Mammary microvascular endothelial cell (primary cell): Measurements from ENCODE around the gene OR7G1. TPM values are rescaled to one million over a fixed set of nuclear protein-coding genes. Genes with fewer than 3 reads are reported as not detected.

ENCODE experiments used
- total RNA-seq: library from RNA; depleted of rRNA; stranded (reverse); fragments of >200 nt; gene quantifications from 2 replicates; pipeline ENCODE4 v1.2.3, GENCODE V29; 2015

OR7G1 gene, protein sequence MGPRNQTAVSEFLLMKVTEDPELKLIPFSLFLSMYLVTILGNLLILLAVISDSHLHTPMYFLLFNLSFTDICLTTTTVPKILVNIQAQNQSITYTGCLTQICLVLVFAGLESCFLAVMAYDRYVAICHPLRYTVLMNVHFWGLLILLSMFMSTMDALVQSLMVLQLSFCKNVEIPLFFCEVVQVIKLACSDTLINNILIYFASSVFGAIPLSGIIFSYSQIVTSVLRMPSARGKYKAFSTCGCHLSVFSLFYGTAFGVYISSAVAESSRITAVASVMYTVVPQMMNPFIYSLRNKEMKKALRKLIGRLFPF
- total RNA-seq = not detected in 2 replicates

DNA sequence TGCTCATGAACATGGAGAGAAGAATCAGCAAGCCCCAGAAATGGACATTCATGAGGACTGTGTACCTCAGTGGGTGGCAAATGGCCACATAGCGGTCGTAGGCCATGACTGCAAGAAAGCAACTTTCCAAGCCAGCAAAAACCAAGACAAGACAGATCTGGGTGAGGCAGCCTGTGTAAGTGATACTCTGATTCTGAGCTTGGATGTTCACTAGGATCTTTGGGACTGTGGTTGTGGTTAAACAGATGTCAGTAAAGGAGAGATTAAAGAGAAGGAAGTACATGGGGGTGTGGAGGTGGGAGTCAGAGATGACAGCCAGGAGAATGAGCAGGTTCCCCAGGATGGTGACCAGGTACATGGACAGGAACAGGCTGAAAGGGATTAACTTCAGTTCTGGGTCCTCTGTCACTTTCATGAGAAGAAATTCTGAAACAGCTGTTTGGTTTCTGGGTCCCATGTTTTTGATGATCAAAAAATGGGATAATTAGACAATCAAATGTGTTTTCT, at the start of gene OR7G1:
Gene OR7G1 (minus strand): TSS at position 457 of the 507 bp plus-strand sequence. CDS start 0 bp downstream, at position 457.

DNA sequence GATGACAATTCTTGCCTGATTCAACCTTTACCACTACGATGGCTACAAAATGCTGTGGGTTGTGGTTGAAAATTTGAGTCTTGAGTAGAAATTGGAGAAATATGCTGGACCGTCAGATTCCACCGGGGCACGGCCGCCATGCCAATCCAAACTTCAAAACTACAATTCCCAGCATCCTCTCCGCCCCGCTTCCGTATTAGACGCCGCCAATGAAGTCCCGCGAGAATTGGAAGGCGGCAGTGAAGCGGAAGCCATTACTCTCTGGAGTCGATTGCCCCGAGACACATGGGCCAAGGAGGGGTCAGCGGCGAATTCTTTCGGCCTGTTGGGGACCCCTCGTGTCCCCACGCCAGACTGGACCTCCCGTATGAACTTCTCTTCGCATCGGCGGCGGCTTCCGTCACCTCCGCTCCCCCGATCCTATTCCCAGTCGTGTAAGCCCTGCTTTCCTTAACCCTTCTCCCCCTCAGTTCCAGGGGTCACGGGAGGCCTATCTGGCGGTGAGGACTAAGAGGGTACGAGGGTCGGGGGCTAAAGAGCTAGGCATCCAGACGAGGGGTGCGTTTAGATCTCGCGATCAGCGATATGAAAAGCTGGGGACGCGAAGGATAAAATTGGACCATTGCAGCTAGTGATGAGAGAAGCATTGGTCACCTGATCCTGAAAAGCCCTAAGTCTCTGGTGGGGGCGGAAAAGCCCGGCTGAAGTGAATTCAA, 24.8 kb upstream of the OR7G1 start, which contains the start of gene ZNF317:
Gene ZNF317 (plus strand): TSS at position 239 of the 716 bp plus-strand sequence. CDS start 15,620 bp downstream, outside the sequence.

DNA sequence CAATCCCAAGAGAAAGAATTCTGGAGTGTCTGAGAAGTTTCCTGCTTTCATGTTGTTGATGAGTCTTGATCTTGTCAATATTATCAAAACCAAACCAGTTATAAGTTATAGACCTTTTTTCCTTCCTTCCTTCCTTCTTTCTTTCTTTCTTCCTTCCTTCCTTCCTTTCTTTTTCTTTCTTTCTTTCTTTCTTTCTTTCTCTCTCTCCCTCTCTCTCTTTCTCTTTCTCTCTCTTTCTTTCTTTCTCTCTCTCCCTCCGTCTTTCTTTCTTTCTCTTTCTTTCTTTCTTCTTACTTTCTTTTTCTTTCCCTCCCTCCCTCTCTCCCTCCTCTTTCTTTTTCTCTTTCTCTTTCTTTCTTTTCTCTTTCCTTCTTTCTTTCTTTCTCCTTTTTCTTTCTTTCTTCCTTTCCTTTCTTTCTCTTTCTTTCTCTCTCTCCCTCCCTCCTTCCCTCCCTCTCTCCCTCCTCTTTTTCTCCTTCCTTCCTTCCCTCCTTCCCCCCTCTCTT, 11.4 kb upstream of the OR7G1 start, which contains the start of gene OR7G3:
Gene OR7G3 (minus strand): TSS at position 51 of the 506 bp plus-strand sequence. CDS start 0 bp downstream, at position 51.

DNA sequence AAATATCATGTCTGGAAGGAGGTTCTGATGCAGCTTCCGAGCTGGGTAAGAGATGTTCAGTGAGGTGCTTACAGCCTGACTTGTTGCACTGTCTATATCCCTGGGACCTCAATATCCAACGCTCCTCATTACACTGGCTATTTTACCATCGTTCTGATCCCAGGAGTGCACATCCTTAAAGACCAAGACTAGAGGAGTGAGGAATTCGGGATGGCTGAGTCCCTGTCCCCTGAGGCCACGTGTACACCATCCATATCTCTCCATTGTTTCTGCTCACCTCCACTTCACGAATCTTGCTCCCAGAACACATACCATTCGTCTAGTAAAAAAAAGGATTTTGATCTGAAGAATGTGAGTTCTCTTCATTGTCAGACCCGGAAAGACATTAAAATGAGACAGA, 8.2 kb downstream of the OR7G1 start, which contains the start of gene OR7G2:
Gene OR7G2 (minus strand): TSS at position 101 of the 400 bp plus-strand sequence. CDS start 4,232 bp downstream, outside the sequence.

DNA sequence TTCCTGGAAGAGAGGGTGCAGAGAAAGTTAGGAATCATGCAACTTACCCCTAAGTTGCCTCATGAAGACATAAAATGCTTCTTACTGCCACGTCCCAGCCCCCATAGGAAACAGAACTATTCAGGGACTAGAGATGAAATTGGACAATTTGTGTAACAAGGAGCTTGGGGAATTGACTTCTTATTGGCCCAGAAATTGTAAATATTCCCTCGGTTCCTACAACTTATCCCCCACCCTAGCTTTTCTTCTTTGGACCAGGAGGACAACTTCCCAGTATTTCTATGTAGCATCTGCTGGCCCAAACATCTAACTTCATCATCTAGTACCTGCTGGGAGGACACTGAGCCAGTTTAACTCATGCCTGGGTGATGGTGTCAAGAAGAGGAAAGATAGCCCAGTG, 28.8 kb downstream of the OR7G1 start, which contains the start of gene OR1M1:
Gene OR1M1 (plus strand): TSS at position 301 of the 400 bp plus-strand sequence. CDS start 6,184 bp downstream, outside the sequence.

Other genes with a start within 250 kb of the OR7G1 start
- gene MUC16, start 105.4 kb downstream of the OR7G1 start, total RNA-seq = not detected in 2 replicates
- gene OR1M1, start 28.7 kb downstream of the OR7G1 start, total RNA-seq = not detected in 2 replicates
- gene OR7G2, start 8.3 kb downstream of the OR7G1 start, total RNA-seq = not detected in 2 replicates
- not detected in 2 replicates for gene OR7G3, start 11.2 kb upstream of the OR7G1 start, total RNA-seq
- 13.1 and 13.4 TPM in 2 replicates for gene ZNF317, start 24.6 kb upstream of the OR7G1 start, total RNA-seq
- gene OR7D2, start 63.2 kb upstream of the OR7G1 start, total RNA-seq = 0.10 TPM in 1 of 2 replicates, not detected in the other
- gene OR7D4, start 103.8 kb upstream of the OR7G1 start, total RNA-seq = not detected in 2 replicates
- gene OR7E24, start 135.2 kb upstream of the OR7G1 start, total RNA-seq = not detected in 2 replicates
- 2.6 and 5.8 TPM in 2 replicates for gene ZNF699, start 194.1 kb upstream of the OR7G1 start, total RNA-seq
- gene ZNF559, start 208.4 kb upstream of the OR7G1 start, total RNA-seq = 6.5 and 6.9 TPM in 2 replicates
- 0.15 and 2.0 TPM in 2 replicates for gene ZNF177, start 247.2 kb upstream of the OR7G1 start, total RNA-seq